HG02623 (cell line): ENCODE data around the gene MAST2.
"Not testable (repeated sequence)": the region's sequence is repeated elsewhere in the genome, so short reads cannot be mapped to it uniquely, and the experiment has no call there.

ENCODE experiments used
- ATAC-seq: cut with Tn5 transposase; IDR thresholded peaks from one replicate; pipeline ENCODE4 v1.9.1; 2021; ENCODE audit warnings: moderate library complexity; ENCODE audit not compliant: unreplicated experiment

Gene MAST2

GRCh38 chr1:45809761-45810160 is 6.3 kb downstream of the MAST2 start:
- no peak for ATAC-seq

- ATAC-seq, result no peak
These were observed 11.4 kb downstream of the MAST2 start for GRCh38 chr1:45814776-45815175.

GRCh38 chr1:45815667-45816458 is 12.5 kb downstream of the MAST2 start:
- no peak for ATAC-seq

GRCh38 chr1:45820173-45820572 is 16.8 kb downstream of the MAST2 start:
- no peak for ATAC-seq

GRCh38 chr1:45820788-45821187 is 17.4 kb downstream of the MAST2 start:
- no peak for ATAC-seq

GRCh38 chr1:45822644-45823043 is 19.2 kb downstream of the MAST2 start:
- ATAC-seq, result no peak

- no peak for ATAC-seq
These were observed 21.2 kb downstream of the MAST2 start for GRCh38 chr1:45824607-45825006.

- no peak for ATAC-seq
These were observed 23.8 kb downstream of the MAST2 start for GRCh38 chr1:45827256-45827655.

- no peak for ATAC-seq
These were observed 25.4 kb downstream of the MAST2 start for GRCh38 chr1:45828841-45829240.

GRCh38 chr1:45833361-45833760 is 29.9 kb downstream of the MAST2 start:
- no peak for ATAC-seq

GRCh38 chr1:45834689-45835088 is 31.3 kb downstream of the MAST2 start:
- no peak for ATAC-seq

GRCh38 chr1:45836451-45836850 is 33.0 kb downstream of the MAST2 start:
- ATAC-seq, result no peak

GRCh38 chr1:45836861-45837260 is 33.4 kb downstream of the MAST2 start:
- ATAC-seq, result not testable (repeated sequence)

- ATAC-seq, result not testable (repeated sequence)
These were observed 34.9 kb downstream of the MAST2 start for GRCh38 chr1:45838322-45838721.

GRCh38 chr1:45840704-45841103 is 37.3 kb downstream of the MAST2 start:
- no peak for ATAC-seq

GRCh38 chr1:45842786-45843185 is 39.4 kb downstream of the MAST2 start:
- ATAC-seq, result no peak

GRCh38 chr1:45843474-45843905 is 40.1 kb downstream of the MAST2 start:
- no peak for ATAC-seq

- not testable (repeated sequence) for ATAC-seq
These were observed 40.6 kb downstream of the MAST2 start for GRCh38 chr1:45844000-45844399.

- no peak for ATAC-seq
These were observed 43.5 kb downstream of the MAST2 start for GRCh38 chr1:45846931-45847330.

GRCh38 chr1:45848097-45848496 is 44.7 kb downstream of the MAST2 start:
- ATAC-seq, result no peak

GRCh38 chr1:45848714-45849113 is 45.3 kb downstream of the MAST2 start:
- ATAC-seq, result no peak

- no peak for ATAC-seq
These were observed 46.6 kb downstream of the MAST2 start for GRCh38 chr1:45850017-45850416.

GRCh38 chr1:45854724-45855123 is 51.3 kb downstream of the MAST2 start:
- no peak for ATAC-seq
